Endothelial cell of umbilical vein (primary cell): Measurements from ENCODE around the gene PCNA. TPM values are rescaled to one million over a fixed set of nuclear protein-coding genes. Genes with fewer than 3 reads are reported as not detected.

ENCODE experiments used
- BruUV-seq: library from RNA; stranded (reverse); fragments of 400-500 nt; replicated peaks from 2 replicates; lab custom pipeline; 2021; lab: Mats Ljungman, UMichigan
- CTCF ChIA-PET: fragments of 300-600, 350-600 bp; sonication (Branson Sonifier 250); formaldehyde crosslinking; loops from one replicate; lab custom pipeline; 2021; ENCODE audit warnings: antibody characterized with exemption, inconsistent platforms; lab: Charles Lee
- POLR2A ChIA-PET: fragments of 300-600, 350-600 bp; sonication (Branson Sonifier 250); formaldehyde crosslinking; loops from one replicate; lab custom pipeline; 2021; ENCODE audit warnings: antibody characterized with exemption, inconsistent platforms; lab: Charles Lee
- DNase-seq: peaks from one replicate; pipeline ENCODE4 v3.0.0-alpha.2; 2011; ENCODE audit warnings: low read depth, low spot score
- FAIRE-seq: peaks from 2 replicates; lab custom pipeline; 2011; peaks lifted over from hg19 to GRCh38; lab: Jason Lieb, UNC
- H2AFZ ChIP-seq: 2 replicates; pipeline ENCODE4 v1.6.0; 2012; ENCODE audit warnings: low read depth, low read length, control low read depth, inconsistent platforms
- H3K27ac ChIP-seq: 2 replicates; pipeline ENCODE4 v1.5.1; 2011; ENCODE audit warnings: low read depth, mild to moderate bottlenecking, control low read depth, low read length, moderate library complexity; ENCODE audit not compliant: insufficient read depth
- H3K27me3 ChIP-seq, 2 experiments: 2 replicates each; pipeline versions ENCODE4 v1.6.0 to v1.6.1; 2011; ENCODE audit warnings: low read length in 2 of 2, mixed read lengths in 1 of 2; ENCODE audit not compliant: control insufficient read depth in 2 of 2, insufficient read depth in 2 of 2
- H3K36me3 ChIP-seq, 2 experiments: 2 replicates in 1 of 2; 3 replicates in 1 of 2; pipeline ENCODE4 v1.5.1; 2011; ENCODE audit warnings: low read length in 2 of 2, mild to moderate bottlenecking in 1 of 2, moderate library complexity in 1 of 2; ENCODE audit not compliant: control insufficient read depth in 2 of 2, insufficient read depth in 2 of 2; ENCODE audit errors: extremely low read depth in 1 of 2
- H3K4me1 ChIP-seq: 3 replicates; pipeline ENCODE4 v1.5.1; 2011; ENCODE audit warnings: mild to moderate bottlenecking, low read length; ENCODE audit not compliant: control insufficient read depth, insufficient read depth; ENCODE audit errors: extremely low read depth
- H3K4me2 ChIP-seq: 2 replicates; pipeline ENCODE4 v1.6.1; 2011; ENCODE audit warnings: low read length, control low read depth, mixed read lengths; ENCODE audit not compliant: insufficient read depth
- H3K4me3 ChIP-seq, 3 experiments: fragments of 200-600 bp in 1 of 3; sonication (generic), shearing (Covaris generic) in 1 of 3; replicated peaks in 1 of 3; 2 replicates each; pipeline ENCODE4 v1.5.1; 2011 to 2016; ENCODE audit warnings: control low read depth in 3 of 3, low read length in 3 of 3, mild to moderate bottlenecking in 2 of 3, inconsistent platforms in 1 of 3, low read depth in 1 of 3, moderate library complexity in 1 of 3; ENCODE audit not compliant: insufficient read depth in 1 of 3
- H3K79me2 ChIP-seq: 2 replicates; pipeline ENCODE4 v1.6.0; 2012; ENCODE audit warnings: low read length, inconsistent platforms; ENCODE audit not compliant: control insufficient read depth, insufficient read depth
- H3K9ac ChIP-seq: replicated peaks from 2 replicates; pipeline ENCODE3; 2011; ENCODE audit warnings: low read length, control low read depth; ENCODE audit not compliant: insufficient read depth; ENCODE audit errors: extremely low read depth
- H3K9me1 ChIP-seq: replicated peaks from 3 replicates; pipeline ENCODE4 v1.6.0; 2011; ENCODE audit warnings: mild to moderate bottlenecking, low read length; ENCODE audit not compliant: control insufficient read depth, insufficient read depth; ENCODE audit errors: extremely low read depth
- H3K9me3 ChIP-seq: replicated peaks from 2 replicates; pipeline ENCODE4 v1.5.1; 2012; ENCODE audit warnings: low read length, inconsistent platforms; ENCODE audit not compliant: control insufficient read depth, insufficient read depth
- H4K20me1 ChIP-seq: replicated peaks from 2 replicates; pipeline ENCODE3; 2011; ENCODE audit warnings: mild to moderate bottlenecking, low read length; ENCODE audit not compliant: control insufficient read depth, insufficient read depth; ENCODE audit errors: extremely low read depth
- EZH2 ChIP-seq: IDR thresholded peaks from 2 replicates; pipeline ENCODE4 v1.6.1; 2012; ENCODE audit warnings: borderline replicate concordance, low read depth, mild to moderate bottlenecking, moderate library complexity, low read length, inconsistent platforms; ENCODE audit not compliant: severe bottlenecking
- FOS ChIP-seq: IDR thresholded peaks from 2 replicates; pipeline ENCODE4 v1.6.1; 2011; ENCODE audit warnings: mild to moderate bottlenecking, low read length, moderate library complexity, borderline replicate concordance; ENCODE audit not compliant: insufficient read depth
- GATA2 ChIP-seq: IDR thresholded peaks from 2 replicates; pipeline ENCODE4 v1.7.0; 2011; ENCODE audit warnings: low read depth, mild to moderate bottlenecking, moderate library complexity, mixed read lengths, low read length; ENCODE audit not compliant: insufficient read length, insufficient read depth
- JUN ChIP-seq: IDR thresholded peaks from 2 replicates; pipeline ENCODE4 v1.6.1; 2011; ENCODE audit warnings: borderline replicate concordance, low read depth; ENCODE audit not compliant: insufficient read length, insufficient read depth
- MAX ChIP-seq: IDR thresholded peaks from 2 replicates; pipeline ENCODE4 v1.6.1; 2011; ENCODE audit not compliant: insufficient read depth, insufficient read length
- MYC ChIP-seq: IDR thresholded peaks from one replicate; pipeline ENCODE4 v1.6.1; 2011; ENCODE audit warnings: mild to moderate bottlenecking, low read depth, low read length
- POLR2A ChIP-seq: IDR thresholded peaks from 2 replicates; pipeline ENCODE4 v1.6.1; 2012; ENCODE audit warnings: low read depth, mild to moderate bottlenecking, control low read depth, low read length
- POLR2AphosphoS5 ChIP-seq: IDR thresholded peaks from 2 replicates; pipeline ENCODE4 v1.6.1; 2012; ENCODE audit warnings: low read depth, mild to moderate bottlenecking, control low read depth, low read length, moderate library complexity; ENCODE audit not compliant: insufficient read depth
- dilution Hi-C: fragments of 300-500 bp; cut with MboI; formaldehyde crosslinking; loops from one replicate; pipeline ENCODE4 v1.15.0; 2019; ENCODE audit warnings: low sequenced_read_pairs; ENCODE audit not compliant: extremely low pct_ligation_motif_present
- intact Hi-C: fragments of 100-400 bp; cut with micrococcal nuclease; formaldehyde crosslinking; loops from one replicate; pipeline ENCODE4 v1.10.0; 2022
- polyA plus RNA-seq, 4 experiments: library from polyadenylated mRNA; depleted of rRNA in 3 of 4; stranded (reverse) in 3 of 4; unstranded in 1 of 4; fragments of >200 nt; gene quantifications; 2 replicates each; pipeline versions ENCODE4 v1.2.1 to v1.2.3, GENCODE V29; 2011 to 2012; ENCODE audit warnings: missing spikeins in 1 of 4
- total RNA-seq: library from RNA; stranded (reverse); gene quantifications from 2 replicates; pipeline ENCODE4 v1.2.3, GENCODE V29; 2021
- TF ChIP-seq, protein P1 (sequence below), 2 donors: IDR thresholded peaks; 1 replicate in 1 of 2; 2 replicates in 1 of 2; pipeline ENCODE4 v1.5.1; 2011; ENCODE audit warnings: low read length in 2 of 2, mild to moderate bottlenecking in 2 of 2, moderate library complexity in 2 of 2, control low read depth in 1 of 2, inconsistent platforms in 1 of 2, low read depth in 1 of 2; ENCODE audit not compliant: insufficient read depth in 1 of 2; ENCODE audit errors: extremely low read depth in 1 of 2

Gene PCNA
- total and polyA plus RNA-seq, 2 donors (not counting 3 experiments of a cell fraction or from before 2014, with no cell fraction given), result 175 to 295 TPM

GRCh38 chr20:5074232-5074674 lies 45.5 kb downstream of the PCNA start:
- Histone ChIP-seq H2AFZ (no peak overlapping the region), H3K4me3 (no peak overlapping the region), H3K4me1 (peaks cover 11% of the 10 kb centered on the region), H3K9ac (no peak overlapping the region), H3K9me3 (no peaks in the 10 kb centered on the region), H3K9me1 (no peaks in the 10 kb centered on the region), H3K4me2 (no peak overlapping the region), H4K20me1 (no peaks in the 10 kb centered on the region), H3K27ac (no peak overlapping the region), H3K79me2 (no peaks in the 10 kb centered on the region), H3K27me3 (no peaks in the 10 kb centered on the region), H3K36me3 (no peaks in the 10 kb centered on the region)
- dilution Hi-C loops (no loop called here), intact Hi-C loops (no loop called here)
- FAIRE-seq (no peak), DNase-seq (no peak)
- TF ChIP-seq MAX (no peak), EZH2 (no peak), POLR2AphosphoS5 (no peak), JUN (no peak), POLR2A (no peak), FOS (no peak), MYC (no peak), GATA2 (no peak)
- TF ChIP-seq, protein P1, sequence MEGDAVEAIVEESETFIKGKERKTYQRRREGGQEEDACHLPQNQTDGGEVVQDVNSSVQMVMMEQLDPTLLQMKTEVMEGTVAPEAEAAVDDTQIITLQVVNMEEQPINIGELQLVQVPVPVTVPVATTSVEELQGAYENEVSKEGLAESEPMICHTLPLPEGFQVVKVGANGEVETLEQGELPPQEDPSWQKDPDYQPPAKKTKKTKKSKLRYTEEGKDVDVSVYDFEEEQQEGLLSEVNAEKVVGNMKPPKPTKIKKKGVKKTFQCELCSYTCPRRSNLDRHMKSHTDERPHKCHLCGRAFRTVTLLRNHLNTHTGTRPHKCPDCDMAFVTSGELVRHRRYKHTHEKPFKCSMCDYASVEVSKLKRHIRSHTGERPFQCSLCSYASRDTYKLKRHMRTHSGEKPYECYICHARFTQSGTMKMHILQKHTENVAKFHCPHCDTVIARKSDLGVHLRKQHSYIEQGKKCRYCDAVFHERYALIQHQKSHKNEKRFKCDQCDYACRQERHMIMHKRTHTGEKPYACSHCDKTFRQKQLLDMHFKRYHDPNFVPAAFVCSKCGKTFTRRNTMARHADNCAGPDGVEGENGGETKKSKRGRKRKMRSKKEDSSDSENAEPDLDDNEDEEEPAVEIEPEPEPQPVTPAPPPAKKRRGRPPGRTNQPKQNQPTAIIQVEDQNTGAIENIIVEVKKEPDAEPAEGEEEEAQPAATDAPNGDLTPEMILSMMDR (IDR thresholded peaks at IDR 0.05; ENCODE audit: extremely low read depth in 1 of 2, insufficient read depth in 1 of 2, low read depth in 1 of 2, low read length in 2 of 2), result no peak
- ChIA-PET POLR2A (no interaction called here), CTCF (interaction anchor here (0.9 to 2.6 kb wide), 3 partner anchors 13 to 27 kb away, joined by 4 to 8 read pairs (median 5); no protein-coding TSS in a partner anchor)
- no TSS peak for BruUV-seq
